NCI-H1092 treated with DMSO at 0.1 percent for 48 hours (cell line): Measurements from ENCODE around the gene LDLR.
"Not testable (repeated sequence)": the region's sequence is repeated elsewhere in the genome, so short reads cannot be mapped to it uniquely, and the experiment has no call there.

Source experiments
- DNase-seq: peaks from one replicate; lab custom pipeline; 2025; lab: John Stamatoyannopoulos, UW

LDLR gene

GRCh38 chr19:11073568-11073967, 15.7 kb upstream of the LDLR start:
- no peak for DNase-seq

DNA sequence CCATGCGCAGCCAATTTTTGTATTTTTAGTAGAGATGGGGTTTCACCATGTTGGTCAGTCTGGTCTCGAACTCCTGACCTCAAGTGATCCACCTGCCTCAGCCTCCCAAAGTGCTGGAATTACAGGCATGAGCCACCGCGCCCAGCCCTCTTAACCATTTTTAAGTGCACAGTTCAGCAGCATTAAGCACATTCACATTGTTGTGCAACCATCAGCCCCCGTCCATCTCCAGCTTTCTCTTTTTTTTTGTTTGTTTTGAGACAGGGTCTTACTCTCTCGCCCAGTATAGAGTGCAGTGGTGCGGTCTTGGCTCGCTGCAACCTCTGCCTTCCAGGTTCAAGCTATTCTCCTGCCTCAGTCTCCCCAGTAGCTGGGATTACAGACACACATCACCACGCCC, 12.5 kb upstream of the LDLR start:
- DNase-seq, result not testable (repeated sequence)

DNA sequence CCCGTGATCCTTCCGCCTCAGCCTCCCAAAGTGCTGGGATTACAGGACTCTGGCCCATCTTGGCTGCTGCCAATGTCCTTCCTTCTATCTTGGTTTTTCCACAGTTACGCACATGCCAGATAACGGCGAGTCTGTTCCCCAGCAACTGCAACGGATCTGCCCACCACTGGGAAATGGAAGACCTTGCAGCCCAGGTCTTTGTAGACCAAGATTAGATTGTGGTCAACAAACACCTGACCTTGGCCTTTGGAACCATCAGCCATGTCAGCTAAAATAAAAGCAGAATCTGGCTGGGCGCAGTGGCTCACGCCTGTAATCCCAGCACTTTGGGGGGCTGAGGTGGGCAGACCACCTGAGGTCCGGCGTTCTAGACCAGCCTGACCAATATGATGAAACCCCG, 10.4 kb upstream of the LDLR start:
- DNase-seq, result no peak

DNA sequence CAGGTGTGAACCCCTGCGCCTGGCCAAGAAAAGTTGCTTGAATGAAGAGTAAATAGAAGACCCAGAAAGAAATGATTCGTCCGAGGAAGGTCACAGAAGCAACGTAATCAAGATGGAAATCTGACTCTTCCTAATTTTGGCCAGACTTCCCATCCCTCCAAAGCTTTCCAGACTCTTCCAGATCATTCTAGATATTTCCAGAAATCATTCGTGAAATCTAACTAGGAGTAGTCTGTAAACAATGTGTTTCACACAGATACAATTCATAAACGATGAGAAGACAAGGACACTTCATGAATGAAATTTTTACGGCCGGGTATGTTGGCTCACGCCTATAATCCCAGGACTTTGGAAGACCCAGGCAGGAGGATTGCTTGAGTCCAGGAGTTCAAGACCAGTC, 9.3 kb upstream of the LDLR start:
- DNase-seq, result no peak

GRCh38 chr19:11087870-11088505, 1.3 kb upstream of the LDLR start:
- no peak for DNase-seq

DNA sequence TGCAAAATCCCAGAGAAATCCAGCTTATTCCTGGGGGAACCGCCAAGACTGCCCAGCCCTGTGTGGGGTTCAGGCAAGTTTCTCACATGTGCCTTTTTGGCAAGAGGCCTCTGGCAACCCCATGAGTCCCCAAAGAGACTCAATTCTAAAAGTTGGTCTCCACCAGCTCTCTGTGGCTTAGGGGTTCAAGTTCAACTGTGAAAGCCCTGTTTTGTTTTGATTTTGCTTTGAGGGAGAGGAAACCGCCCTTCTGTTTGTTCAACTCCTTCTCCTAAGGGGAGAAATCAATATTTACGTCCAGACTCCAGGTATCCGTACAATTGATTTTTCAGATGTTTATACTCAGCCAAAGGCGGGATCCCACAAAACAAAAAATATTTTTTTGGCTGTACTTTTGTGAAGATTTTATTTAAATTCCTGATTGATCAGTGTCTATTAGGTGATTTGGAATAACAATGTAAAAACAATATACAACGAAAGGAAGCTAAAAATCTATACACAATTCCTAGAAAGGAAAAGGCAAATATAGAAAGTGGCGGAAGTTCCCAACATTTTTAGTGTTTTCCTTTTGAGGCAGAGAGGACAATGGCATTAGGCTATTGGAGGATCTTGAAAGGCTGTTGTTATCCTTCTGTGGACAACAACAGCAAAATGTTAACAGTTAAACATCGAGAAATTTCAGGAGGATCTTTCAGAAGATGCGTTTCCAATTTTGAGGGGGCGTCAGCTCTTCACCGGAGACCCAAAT, 583 bp upstream of the LDLR start:
- no peak for DNase-seq

DNA sequence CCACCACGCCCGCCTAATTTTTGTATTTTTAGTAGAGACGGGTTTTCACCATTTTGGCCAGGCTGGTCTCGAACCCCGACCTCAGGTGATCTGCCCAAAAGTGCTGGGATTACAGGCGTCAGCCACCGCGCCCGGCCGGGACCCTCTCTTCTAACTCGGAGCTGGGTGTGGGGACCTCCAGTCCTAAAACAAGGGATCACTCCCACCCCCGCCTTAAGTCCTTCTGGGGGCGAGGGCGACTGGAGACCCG, 676 bp downstream of the LDLR start:
- DNase-seq, result not testable (repeated sequence)

DNA sequence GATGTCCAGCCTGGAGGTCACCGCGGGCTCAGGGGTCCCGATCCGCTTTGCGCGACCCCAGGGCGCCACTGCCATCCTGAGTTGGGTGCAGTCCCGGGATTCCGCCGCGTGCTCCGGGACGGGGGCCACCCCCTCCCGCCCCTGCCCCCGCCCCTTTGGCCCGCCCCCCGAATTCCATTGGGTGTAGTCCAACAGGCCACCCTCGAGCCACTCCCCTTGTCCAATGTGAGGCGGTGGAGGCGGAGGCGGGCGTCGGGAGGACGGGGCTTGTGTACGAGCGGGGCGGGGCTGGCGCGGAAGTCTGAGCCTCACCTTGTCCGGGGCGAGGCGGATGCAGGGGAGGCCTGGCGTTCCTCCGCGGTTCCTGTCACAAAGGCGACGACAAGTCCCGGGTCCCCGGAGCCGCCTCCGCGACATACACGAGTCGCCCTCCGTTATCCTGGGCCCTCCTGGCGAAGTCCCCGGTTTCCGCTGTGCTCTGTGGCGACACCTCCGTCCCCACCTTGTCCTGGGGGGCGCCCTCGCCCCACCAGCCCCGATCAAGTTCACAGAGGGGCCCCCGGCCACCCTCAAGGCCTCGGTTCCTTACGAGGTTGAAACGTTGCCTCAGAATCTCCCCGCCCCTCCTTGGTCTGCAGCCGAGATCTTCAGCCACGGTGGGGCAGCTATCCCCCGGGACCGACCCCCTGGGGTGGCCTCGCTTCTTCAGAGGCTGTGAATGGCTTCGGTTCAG, 1.2 kb downstream of the LDLR start:
- DNase-seq, result peak; percentile 92

DNA sequence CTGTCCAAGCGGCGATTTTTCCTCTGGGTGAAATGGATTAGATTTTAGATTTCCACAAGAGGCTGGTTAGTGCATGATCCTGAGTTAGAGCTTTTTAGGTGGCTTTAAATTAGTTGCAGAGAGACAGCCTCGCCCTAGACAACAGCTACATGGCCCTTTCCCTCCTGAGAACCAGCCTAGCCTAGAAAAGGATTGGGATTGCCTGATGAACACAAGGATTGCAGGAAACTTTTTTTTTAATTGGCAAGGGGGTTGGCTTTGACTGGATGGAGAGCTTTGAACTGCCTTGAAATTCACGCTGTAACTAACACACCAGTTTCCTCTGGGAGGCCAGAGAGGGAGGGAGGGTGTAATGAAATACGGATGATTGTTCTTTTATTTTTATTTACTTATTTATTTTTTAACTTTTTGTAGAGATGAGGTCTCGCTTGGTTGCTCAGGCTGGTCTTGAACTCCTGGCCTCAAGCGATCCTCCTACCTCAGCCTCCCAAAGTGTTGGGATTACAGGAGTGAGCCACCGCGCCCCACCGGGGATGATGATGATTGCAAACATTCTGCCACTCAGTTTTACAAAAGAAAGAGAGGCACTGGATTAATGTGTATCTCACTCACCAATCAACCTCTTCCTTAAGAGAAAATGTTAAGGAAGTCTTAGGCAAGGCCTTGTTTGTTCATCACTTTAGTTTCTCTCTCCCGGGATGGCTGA, 1.9 kb downstream of the LDLR start:
- peak; percentile 40 for DNase-seq

- no peak for DNase-seq
These were observed 2.5 kb downstream of the LDLR start for GRCh38 chr19:11091703-11092153.

- DNase-seq, result no peak
These were observed 2.9 kb downstream of the LDLR start for GRCh38 chr19:11092181-11092538.

GRCh38 chr19:11093689-11094238, 4.5 kb downstream of the LDLR start:
- DNase-seq, result no peak

DNA sequence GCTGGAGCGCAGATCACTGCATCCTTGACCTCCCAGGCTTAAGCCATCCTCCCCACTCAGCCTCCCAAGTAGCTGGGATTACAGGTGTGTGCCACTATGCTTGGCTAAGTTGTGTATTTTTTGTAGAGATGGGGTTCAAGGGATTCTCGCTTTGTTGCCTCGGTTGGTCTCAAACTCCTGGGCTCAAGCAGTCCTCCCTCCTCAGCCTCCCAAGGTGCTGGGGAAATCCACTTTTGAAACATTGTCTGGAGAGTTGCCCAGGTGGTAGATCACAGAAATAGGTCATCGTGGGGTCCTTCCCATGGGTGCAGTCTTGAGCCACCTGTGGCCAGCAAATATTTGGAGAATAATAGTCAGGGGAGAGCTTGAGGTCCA, 5.2 kb downstream of the LDLR start:
- DNase-seq, result no peak

- no peak for DNase-seq
These were observed 7.1 kb downstream of the LDLR start for GRCh38 chr19:11096210-11096841.

GRCh38 chr19:11097367-11097766, 8.1 kb downstream of the LDLR start:
- DNase-seq, result not testable (repeated sequence)

DNA sequence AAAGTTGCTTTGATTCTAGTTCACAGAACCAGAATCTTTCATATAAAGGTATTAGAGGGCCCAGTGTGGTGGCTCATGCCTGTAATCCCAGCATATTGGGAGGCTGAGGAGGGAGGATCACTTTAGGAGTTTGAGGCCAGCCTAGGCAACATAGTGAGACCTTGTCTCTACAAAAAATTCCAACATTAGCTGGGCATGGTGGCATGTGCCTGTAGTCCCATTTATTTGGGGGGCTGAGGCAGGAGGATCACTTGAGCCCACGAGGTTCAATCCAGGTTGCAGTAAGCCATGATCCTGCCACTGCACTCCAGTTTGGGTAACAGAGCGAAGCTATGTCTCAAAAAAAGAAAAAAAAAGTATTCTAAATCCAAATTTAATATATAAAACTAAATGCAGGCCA, 9.1 kb downstream of the LDLR start:
- DNase-seq, result no peak

GRCh38 chr19:11098861-11099260, 9.6 kb downstream of the LDLR start:
- DNase-seq, result no peak

DNA sequence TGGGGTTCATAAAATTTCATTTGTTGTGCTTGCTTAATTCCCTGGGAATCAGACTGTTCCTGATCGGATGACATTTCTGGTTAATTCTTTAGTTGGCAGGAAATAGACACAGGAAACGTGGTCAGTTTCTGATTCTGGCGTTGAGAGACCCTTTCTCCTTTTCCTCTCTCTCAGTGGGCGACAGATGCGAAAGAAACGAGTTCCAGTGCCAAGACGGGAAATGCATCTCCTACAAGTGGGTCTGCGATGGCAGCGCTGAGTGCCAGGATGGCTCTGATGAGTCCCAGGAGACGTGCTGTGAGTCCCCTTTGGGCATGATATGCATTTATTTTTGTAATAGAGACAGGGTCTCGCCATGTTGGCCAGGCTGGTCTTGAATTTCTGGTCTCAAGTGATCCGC, 10.8 kb downstream of the LDLR start:
- no peak for DNase-seq

GRCh38 chr19:11101057-11101456, 11.8 kb downstream of the LDLR start:
- no peak for DNase-seq

DNA sequence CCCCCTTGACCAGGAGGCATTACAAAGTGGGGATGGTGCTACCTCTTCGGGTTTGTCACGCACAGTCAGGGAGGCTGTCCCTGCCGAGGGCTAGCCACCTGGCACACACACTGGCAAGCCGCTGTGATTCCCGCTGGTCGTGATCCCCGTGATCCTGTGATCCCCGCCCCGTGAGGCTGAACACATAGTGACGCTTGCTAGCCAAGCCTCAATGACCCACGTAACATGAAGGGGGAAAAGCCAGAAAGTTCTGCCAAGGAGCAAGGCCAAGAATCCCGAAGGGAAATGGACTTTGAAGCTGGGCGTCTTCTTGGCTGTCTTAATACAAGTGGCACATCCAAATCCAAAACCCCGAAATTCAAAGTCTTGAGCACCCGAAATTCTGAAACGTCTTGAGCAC, 13.7 kb downstream of the LDLR start:
- no peak for DNase-seq

- DNase-seq, result not testable (repeated sequence)
These were observed 14.4 kb downstream of the LDLR start for GRCh38 chr19:11103667-11104066.

DNA sequence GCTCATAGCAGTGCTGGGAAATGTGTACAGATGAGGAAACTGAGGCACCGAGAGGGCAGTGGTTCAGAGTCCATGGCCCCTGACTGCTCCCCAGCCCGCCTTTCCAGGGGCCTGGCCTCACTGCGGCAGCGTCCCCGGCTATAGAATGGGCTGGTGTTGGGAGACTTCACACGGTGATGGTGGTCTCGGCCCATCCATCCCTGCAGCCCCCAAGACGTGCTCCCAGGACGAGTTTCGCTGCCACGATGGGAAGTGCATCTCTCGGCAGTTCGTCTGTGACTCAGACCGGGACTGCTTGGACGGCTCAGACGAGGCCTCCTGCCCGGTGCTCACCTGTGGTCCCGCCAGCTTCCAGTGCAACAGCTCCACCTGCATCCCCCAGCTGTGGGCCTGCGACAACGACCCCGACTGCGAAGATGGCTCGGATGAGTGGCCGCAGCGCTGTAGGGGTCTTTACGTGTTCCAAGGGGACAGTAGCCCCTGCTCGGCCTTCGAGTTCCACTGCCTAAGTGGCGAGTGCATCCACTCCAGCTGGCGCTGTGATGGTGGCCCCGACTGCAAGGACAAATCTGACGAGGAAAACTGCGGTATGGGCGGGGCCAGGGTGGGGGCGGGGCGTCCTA, 15.9 kb downstream of the LDLR start:
- DNase-seq, result no peak
